Measurements from ENCODE around the gene KRTAP10-11.

Gene KRTAP10-11

DNA sequence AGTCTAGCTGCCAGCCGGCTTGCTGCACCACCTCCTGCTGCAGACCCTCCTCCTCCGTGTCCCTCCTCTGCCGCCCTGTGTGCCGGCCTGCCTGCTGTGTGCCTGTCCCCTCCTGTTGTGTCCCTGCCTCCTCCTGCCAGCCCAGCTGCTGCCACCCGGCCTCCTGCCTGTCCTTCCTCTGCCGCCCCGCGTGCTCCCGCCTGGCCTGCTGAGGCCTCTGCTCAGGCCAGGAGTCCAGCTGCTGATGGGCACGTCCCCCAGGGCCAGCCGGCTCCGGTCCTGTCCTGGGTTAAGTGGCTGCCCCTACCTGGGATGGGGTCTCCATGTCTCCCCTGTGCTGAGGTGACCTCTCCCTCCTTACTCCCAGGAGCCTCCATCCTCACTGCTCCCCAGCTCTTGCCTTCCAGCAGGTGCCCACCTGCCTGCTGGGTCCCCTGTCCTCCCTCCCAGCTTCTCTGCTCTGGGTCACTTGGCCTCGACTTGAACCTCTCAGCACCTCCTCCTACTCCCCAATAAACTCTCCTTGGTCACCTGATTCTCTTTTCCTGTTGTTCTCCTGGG is 33.5 kb upstream of the KRTAP10-11 start:
- TF ChIP-seq, protein P1, sequence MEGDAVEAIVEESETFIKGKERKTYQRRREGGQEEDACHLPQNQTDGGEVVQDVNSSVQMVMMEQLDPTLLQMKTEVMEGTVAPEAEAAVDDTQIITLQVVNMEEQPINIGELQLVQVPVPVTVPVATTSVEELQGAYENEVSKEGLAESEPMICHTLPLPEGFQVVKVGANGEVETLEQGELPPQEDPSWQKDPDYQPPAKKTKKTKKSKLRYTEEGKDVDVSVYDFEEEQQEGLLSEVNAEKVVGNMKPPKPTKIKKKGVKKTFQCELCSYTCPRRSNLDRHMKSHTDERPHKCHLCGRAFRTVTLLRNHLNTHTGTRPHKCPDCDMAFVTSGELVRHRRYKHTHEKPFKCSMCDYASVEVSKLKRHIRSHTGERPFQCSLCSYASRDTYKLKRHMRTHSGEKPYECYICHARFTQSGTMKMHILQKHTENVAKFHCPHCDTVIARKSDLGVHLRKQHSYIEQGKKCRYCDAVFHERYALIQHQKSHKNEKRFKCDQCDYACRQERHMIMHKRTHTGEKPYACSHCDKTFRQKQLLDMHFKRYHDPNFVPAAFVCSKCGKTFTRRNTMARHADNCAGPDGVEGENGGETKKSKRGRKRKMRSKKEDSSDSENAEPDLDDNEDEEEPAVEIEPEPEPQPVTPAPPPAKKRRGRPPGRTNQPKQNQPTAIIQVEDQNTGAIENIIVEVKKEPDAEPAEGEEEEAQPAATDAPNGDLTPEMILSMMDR (IDR thresholded peaks at IDR 0.05; ENCODE audit: low read depth, low read length) = no peak
- no peak overlapping the region for H3K4me3 ChIP-seq (replicated peaks in 1 of 2; ENCODE audit: low read depth in 2 of 2, low read length in 2 of 2)
- DNase-seq (ENCODE audit: low read depth in 2 of 2) = no peak

DNA sequence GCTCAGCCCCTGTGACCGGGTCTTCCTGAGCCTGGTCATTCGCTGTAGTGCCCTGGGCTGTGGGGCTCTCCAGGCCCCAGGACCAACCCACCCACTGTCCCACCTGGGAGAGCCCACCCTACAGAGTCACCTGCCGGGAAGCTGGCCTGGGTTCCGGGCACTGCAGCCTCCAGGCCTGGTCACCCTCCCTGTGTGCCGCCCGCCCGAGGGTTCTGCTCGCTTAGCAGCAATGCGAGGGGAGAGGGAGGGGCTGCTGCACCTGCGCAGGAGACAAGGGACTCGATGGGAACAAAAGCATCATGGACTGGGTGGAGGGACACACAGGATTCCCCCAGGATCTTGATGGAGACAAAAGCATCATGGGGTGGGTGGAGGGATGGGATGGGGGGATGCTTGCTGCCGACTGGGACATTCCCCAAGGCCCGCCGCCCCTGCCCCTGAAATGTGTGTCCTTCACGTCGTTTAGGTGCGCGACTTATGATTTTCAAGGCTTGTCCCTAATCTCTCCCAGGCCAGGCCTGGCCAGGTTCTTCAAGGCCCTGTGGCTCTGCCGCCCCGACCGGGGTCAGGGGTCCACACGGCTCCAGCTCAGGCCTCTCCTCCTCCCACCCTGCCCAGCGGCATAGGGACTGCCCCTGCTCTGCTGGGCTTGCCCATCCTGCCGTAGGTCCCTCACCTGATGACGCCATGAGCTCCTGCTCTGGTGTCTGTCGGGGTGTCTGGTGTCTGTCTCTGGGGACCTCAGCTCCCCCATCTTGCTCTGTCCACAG is 32.6 kb upstream of the KRTAP10-11 start:
- no peak for DNase-seq (ENCODE audit: low read depth in 2 of 2)
- H3K4me3 ChIP-seq (replicated peaks in 1 of 2; ENCODE audit: low read depth in 2 of 2, low read length in 2 of 2) = no peak overlapping the region
- TF ChIP-seq, protein P1 (IDR thresholded peaks at IDR 0.05; ENCODE audit: low read depth, low read length) = no peak

DNA sequence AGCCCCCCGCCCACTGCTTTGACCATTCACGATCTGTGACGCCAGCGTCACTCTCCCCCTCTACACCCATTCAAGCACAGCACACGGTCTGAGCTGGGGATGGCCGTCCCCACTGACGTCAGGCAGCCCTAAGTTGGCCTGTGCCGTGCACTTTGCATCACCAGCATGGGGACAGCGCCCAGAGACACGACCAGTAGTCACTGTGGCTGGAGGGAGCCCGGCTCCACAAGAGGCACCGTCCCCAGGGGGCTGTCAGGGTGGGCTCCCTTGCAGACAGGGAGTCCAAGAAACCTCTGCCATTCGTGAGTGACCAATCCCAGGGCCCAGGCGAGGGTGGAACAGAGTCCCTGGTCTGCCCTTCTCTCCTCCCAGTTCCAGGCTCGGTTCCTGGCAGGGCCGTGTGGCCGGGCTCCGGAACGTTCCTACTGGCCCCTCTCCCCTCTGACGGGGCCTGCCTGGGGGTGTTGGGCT is 32.0 kb upstream of the KRTAP10-11 start:
- no peak for DNase-seq (ENCODE audit: low read depth in 2 of 2)
- H3K4me3 ChIP-seq (replicated peaks in 1 of 2; ENCODE audit: low read depth in 2 of 2, low read length in 2 of 2) = no peak overlapping the region
- TF ChIP-seq, protein P1 (IDR thresholded peaks at IDR 0.05; ENCODE audit: low read depth, low read length) = no peak

DNA sequence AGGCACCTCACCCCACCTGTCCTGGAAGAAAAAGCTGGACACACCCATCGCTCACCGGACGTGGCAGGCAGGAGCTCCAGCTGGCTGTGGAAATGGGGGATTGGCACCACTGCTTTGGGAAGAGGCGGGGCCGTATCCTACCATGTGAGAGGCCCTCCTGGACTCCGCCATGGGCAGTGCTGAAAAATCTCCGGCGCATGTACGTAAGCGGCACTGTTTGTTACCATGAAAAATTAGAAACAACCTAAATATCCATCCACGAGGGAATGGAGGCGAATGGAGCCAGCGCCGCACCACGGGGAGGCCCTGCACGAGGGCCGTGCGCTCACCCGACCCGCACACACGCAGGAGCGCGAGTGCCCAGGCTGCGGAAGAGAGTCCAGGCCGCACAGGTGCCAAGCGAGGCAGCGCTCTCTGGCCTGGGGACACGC is 31.2 kb upstream of the KRTAP10-11 start:
- TF ChIP-seq, protein P1 (IDR thresholded peaks at IDR 0.05; ENCODE audit: low read depth, low read length) = no peak
- no peak for DNase-seq (ENCODE audit: low read depth in 2 of 2)
- H3K4me3 ChIP-seq (replicated peaks in 1 of 2; ENCODE audit: low read depth in 2 of 2, low read length in 2 of 2) = no peak overlapping the region

DNA sequence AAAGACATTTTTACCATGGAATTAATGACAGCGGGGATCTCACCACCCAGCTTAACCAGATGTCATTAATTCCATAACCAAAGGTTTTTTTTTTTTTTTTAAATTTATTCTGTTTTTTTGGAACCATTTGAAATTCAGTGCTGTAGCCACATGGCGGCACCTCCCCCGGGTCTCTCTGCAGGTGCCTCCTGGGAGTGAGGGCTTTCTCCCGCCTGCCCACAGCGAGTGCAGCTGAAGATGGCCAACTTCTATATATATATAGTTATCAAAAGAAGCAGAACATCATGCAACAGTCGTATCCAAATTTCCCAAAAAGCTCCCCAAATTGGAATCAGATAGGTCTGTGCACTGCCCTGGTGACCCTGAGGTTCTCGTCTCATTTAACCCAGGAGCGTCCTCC is 30.7 kb upstream of the KRTAP10-11 start:
- no peak for DNase-seq (ENCODE audit: low read depth in 2 of 2)
- H3K4me3 ChIP-seq (replicated peaks in 1 of 2; ENCODE audit: low read depth in 2 of 2, low read length in 2 of 2) = no peak overlapping the region
- TF ChIP-seq, protein P1 (IDR thresholded peaks at IDR 0.05; ENCODE audit: low read depth, low read length) = no peak

DNA sequence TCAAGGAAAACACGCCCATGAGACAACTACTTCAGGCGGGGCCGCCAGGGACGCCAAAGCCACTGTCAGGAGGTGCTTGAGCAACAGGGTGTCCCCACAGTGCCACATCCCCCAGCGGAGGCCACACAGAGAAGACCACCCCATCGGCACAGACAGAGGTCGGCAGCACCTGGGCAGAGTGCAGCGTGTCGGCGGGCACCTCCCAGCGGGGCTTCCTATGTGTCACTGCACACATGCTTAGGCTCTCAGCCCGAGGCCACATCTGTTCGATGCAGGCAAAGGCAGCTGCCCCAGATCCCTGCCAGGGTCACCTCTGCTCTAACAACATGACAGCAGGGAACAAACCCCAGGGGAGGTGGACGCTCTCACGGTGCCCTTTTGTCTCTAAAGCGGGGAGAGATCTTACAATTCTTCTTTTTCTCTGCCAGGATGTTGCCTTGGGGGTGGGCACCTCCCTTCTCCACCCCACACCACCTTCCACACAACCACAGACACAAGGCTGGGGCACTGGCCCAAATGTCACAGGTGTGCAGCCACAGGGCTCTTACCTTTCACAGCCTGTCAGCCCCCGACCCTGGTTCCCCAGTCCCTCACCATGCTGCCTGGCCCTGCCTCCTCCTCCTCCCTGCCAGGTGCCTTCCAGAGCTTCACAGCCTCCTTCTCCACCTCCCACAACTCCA is 30.2 kb upstream of the KRTAP10-11 start:
- TF ChIP-seq, protein P1 (IDR thresholded peaks at IDR 0.05; ENCODE audit: low read depth, low read length) = no peak
- H3K4me3 ChIP-seq (replicated peaks in 1 of 2; ENCODE audit: low read depth in 2 of 2, low read length in 2 of 2) = no peak overlapping the region
- DNase-seq (ENCODE audit: low read depth in 2 of 2) = no peak
